Fibroblast of upper back skin (primary cell): ENCODE measurements around the gene MTHFD1.

Experiments used
- DNase-seq: peaks from one replicate; pipeline ENCODE4 v3.0.0-alpha.2; 2013

Gene MTHFD1

GRCh38 chr14:64501411-64502171 lies 113.4 kb downstream of the MTHFD1 start:
- peak; percentile 80 for DNase-seq

GRCh38 chr14:64502456-64502855 lies 114.3 kb downstream of the MTHFD1 start:
- no peak for DNase-seq

- DNase-seq = no peak
Observed at GRCh38 chr14:64502887-64503433, 114.8 kb downstream of the MTHFD1 start.

- peak; percentile 95 for DNase-seq
Observed at GRCh38 chr14:64503434-64504309, 115.5 kb downstream of the MTHFD1 start, which contains the start of gene ZBTB25. Gene ZBTB25, minus strand, starts transcription at chr14:64503838. Its CDS starts 13,305 bp downstream, at chr14:64490533.

GRCh38 chr14:64504310-64504896 lies 116.2 kb downstream of the MTHFD1 start, which contains the start of gene ZBTB1:
Gene ZBTB1, plus strand, starts transcription at chr14:64504770. Its CDS starts 16,735 bp downstream, at chr14:64521505.
- peak; percentile 87 for DNase-seq

GRCh38 chr14:64504897-64505794 lies 117.0 kb downstream of the MTHFD1 start:
- peak; percentile 89 for DNase-seq

GRCh38 chr14:64506721-64507120 lies 118.6 kb downstream of the MTHFD1 start:
- no peak for DNase-seq

GRCh38 chr14:64507376-64508156 lies 119.4 kb downstream of the MTHFD1 start:
- no peak for DNase-seq

- no peak for DNase-seq
Observed at GRCh38 chr14:64508215-64508776, 120.1 kb downstream of the MTHFD1 start.

- DNase-seq = no peak
Observed at GRCh38 chr14:64509036-64509435, 120.9 kb downstream of the MTHFD1 start.
